H1 (cell line): ENCODE measurements around the gene ACSF2. TPM values are rescaled to one million over a fixed set of nuclear protein-coding genes. Genes with fewer than 3 reads are reported as not detected.

Experiments
- CTCF ChIA-PET: fragments of 300-600 bp; sonication (Branson Sonifier 250); formaldehyde crosslinking; loops from one replicate; lab custom pipeline; 2021; ENCODE audit not compliant: partially characterized antibody; lab: Charles Lee
- POLR2A ChIA-PET: fragments of 300-600 bp; sonication (Branson Sonifier 250); formaldehyde crosslinking; loops from one replicate; lab custom pipeline; 2021; ENCODE audit warnings: inconsistent platforms; ENCODE audit not compliant: partially characterized antibody; lab: Charles Lee
- DNase-seq, 2 experiments: peaks; one replicate each; pipeline versions ENCODE4 v3.0.0 to v3.0.0-alpha.2; 2010 to 2022; ENCODE audit warnings: low spot score in 2 of 2, low read depth in 1 of 2, mixed read lengths in 1 of 2
- FAIRE-seq: peaks from 2 replicates; lab custom pipeline; 2011; peaks lifted over from hg19 to GRCh38; lab: Jason Lieb, UNC
- H2AFZ ChIP-seq: 2 replicates; pipeline ENCODE4 v1.8.1; 2012; ENCODE audit warnings: low read length, inconsistent platforms
- H2AK5ac ChIP-seq: 2 replicates; pipeline ENCODE4 v1.6.1; 2013; ENCODE audit warnings: low read depth, low read length
- H2BK120ac ChIP-seq: replicated peaks from 2 replicates; pipeline ENCODE3; 2013; ENCODE audit warnings: low read depth, low read length, inconsistent platforms
- H2BK12ac ChIP-seq: 2 replicates; pipeline ENCODE4 v1.6.1; 2013; ENCODE audit warnings: low read depth, low read length
- H2BK15ac ChIP-seq: 2 replicates; pipeline ENCODE4 v1.6.1; 2013; ENCODE audit warnings: low read length
- H2BK20ac ChIP-seq: 2 replicates; pipeline ENCODE4 v1.6.1; 2013; ENCODE audit warnings: low read length
- H2BK5ac ChIP-seq: 2 replicates; pipeline ENCODE4 v1.6.1; 2013; ENCODE audit warnings: low read depth, low read length
- H3K14ac ChIP-seq: 2 replicates; pipeline ENCODE4 v1.6.1; 2013; ENCODE audit warnings: inconsistent platforms; ENCODE audit not compliant: insufficient read length
- H3K18ac ChIP-seq: 2 replicates; pipeline ENCODE4 v1.6.1; 2013; ENCODE audit warnings: low read length; ENCODE audit errors: extremely low read depth
- H3K23ac ChIP-seq: 2 replicates; pipeline ENCODE4 v1.6.1; 2013; ENCODE audit warnings: inconsistent platforms; ENCODE audit not compliant: insufficient read length
- H3K23me2 ChIP-seq: 2 replicates; pipeline ENCODE4 v1.6.1; 2013; ENCODE audit warnings: low read depth, low read length
- H3K27ac ChIP-seq: 2 replicates; pipeline ENCODE4 v1.6.1; 2011; ENCODE audit warnings: low read depth, low read length, inconsistent platforms
- H3K27me3 ChIP-seq, 4 experiments: replicated peaks in 1 of 4; 1 replicate in 1 of 4; 2 replicates in 3 of 4; pipeline versions ENCODE4 v1.6.1 to v1.8.1; 2011 to 2013; ENCODE audit warnings: low read length in 3 of 4, mild to moderate bottlenecking in 3 of 4, inconsistent platforms in 2 of 4, mixed read lengths in 2 of 4, moderate library complexity in 1 of 4; ENCODE audit not compliant: control insufficient read depth in 3 of 4, insufficient read depth in 3 of 4; ENCODE audit errors: extremely low read depth in 1 of 4
- H3K36me3 ChIP-seq, 4 experiments: 2 replicates each; pipeline versions ENCODE4 v1.6.1 to v1.8.1; 2011 to 2013; ENCODE audit warnings: mild to moderate bottlenecking in 4 of 4, low read length in 3 of 4, moderate library complexity in 2 of 4, control low read depth in 1 of 4, inconsistent platforms in 1 of 4; ENCODE audit not compliant: insufficient read depth in 4 of 4, control insufficient read depth in 2 of 4
- H3K4ac ChIP-seq: replicated peaks from 2 replicates; pipeline ENCODE3; 2013; ENCODE audit warnings: low read length, low read depth, mixed read lengths, inconsistent platforms; ENCODE audit not compliant: insufficient read length
- H3K4me1 ChIP-seq, 4 experiments: replicated peaks in 1 of 4; 1 replicate in 1 of 4; 2 replicates in 3 of 4; pipeline versions ENCODE4 v1.6.1 to v1.8.1; 2011 to 2013; ENCODE audit warnings: low read length in 3 of 4, inconsistent platforms in 2 of 4, mixed read lengths in 1 of 4; ENCODE audit not compliant: insufficient read depth in 4 of 4, control insufficient read depth in 3 of 4
- H3K4me2 ChIP-seq, 2 experiments: 2 replicates each; pipeline versions ENCODE4 v1.6.1 to v1.8.1; 2011 to 2013; ENCODE audit warnings: low read depth in 2 of 2, low read length in 2 of 2, control low read depth in 1 of 2, inconsistent platforms in 1 of 2, mild to moderate bottlenecking in 1 of 2; ENCODE audit not compliant: insufficient read depth in 1 of 2
- H3K4me3 ChIP-seq, 4 experiments: fragments of 200-600, 300-600 bp in 1 of 4; sonication (generic), shearing (Covaris generic), sonication (Bioruptor Twin) in 1 of 4; 2 replicates each; pipeline versions ENCODE4 v1.5.1 to v1.8.1; 2011 to 2016; ENCODE audit warnings: low read length in 4 of 4, low read depth in 3 of 4, control low read depth in 2 of 4, inconsistent platforms in 2 of 4, mild to moderate bottlenecking in 2 of 4, mixed read lengths in 1 of 4, moderate library complexity in 1 of 4; ENCODE audit not compliant: insufficient read depth in 2 of 4; ENCODE audit errors: extremely low read depth in 1 of 4
- H3K56ac ChIP-seq: replicated peaks from 2 replicates; pipeline ENCODE3; 2013; ENCODE audit warnings: low read depth, mild to moderate bottlenecking, mixed read lengths, low read length, inconsistent platforms; ENCODE audit not compliant: insufficient read length
- H3K79me1 ChIP-seq: 2 replicates; pipeline ENCODE4 v1.6.1; 2013; ENCODE audit warnings: low read depth, low read length, control low read depth
- H3K79me2 ChIP-seq, 2 experiments: 2 replicates each; pipeline versions ENCODE4 v1.6.1 to v1.8.1; 2012 to 2013; ENCODE audit warnings: low read length in 2 of 2, mild to moderate bottlenecking in 2 of 2, inconsistent platforms in 1 of 2; ENCODE audit not compliant: insufficient read depth in 2 of 2, control insufficient read depth in 1 of 2
- H3K9ac ChIP-seq, 4 experiments: replicated peaks in 1 of 4; 1 replicate in 1 of 4; 2 replicates in 3 of 4; pipeline versions ENCODE4 v1.6.1 to v1.8.1; 2011 to 2013; ENCODE audit warnings: low read depth in 3 of 4, low read length in 3 of 4, control low read depth in 2 of 4, mild to moderate bottlenecking in 2 of 4, moderate library complexity in 2 of 4, inconsistent platforms in 1 of 4; ENCODE audit errors: extremely low read depth in 1 of 4
- H3K9me3 ChIP-seq, 2 experiments: 2 replicates each; pipeline versions ENCODE4 v1.6.1 to v1.8.1; 2012 to 2013; ENCODE audit warnings: mild to moderate bottlenecking in 2 of 2, moderate library complexity in 2 of 2, control low read depth in 1 of 2, inconsistent platforms in 1 of 2, low read depth in 1 of 2, low read length in 1 of 2, mixed read lengths in 1 of 2; ENCODE audit not compliant: insufficient read depth in 2 of 2
- H4K20me1 ChIP-seq, 2 experiments: replicated peaks in 1 of 2; 2 replicates each; pipeline versions ENCODE3 to v1.8.1; 2011 to 2013; ENCODE audit warnings: inconsistent platforms in 2 of 2, low read length in 2 of 2, mild to moderate bottlenecking in 1 of 2; ENCODE audit not compliant: insufficient read depth in 2 of 2, control insufficient read depth in 1 of 2
- H4K5ac ChIP-seq: 2 replicates; pipeline ENCODE4 v1.6.1; 2013; ENCODE audit warnings: low read length, low read depth, mixed read lengths, inconsistent platforms; ENCODE audit not compliant: insufficient read length
- H4K8ac ChIP-seq: 2 replicates; pipeline ENCODE4 v1.8.0; 2013; ENCODE audit warnings: mild to moderate bottlenecking, moderate library complexity, low read length, inconsistent platforms; ENCODE audit not compliant: insufficient read depth; ENCODE audit errors: extremely low read depth
- H4K91ac ChIP-seq: replicated peaks from 2 replicates; pipeline ENCODE3; 2013; ENCODE audit warnings: low read length, mixed read lengths, inconsistent platforms; ENCODE audit not compliant: insufficient read length
- BRCA1 ChIP-seq: IDR thresholded peaks from 2 replicates; pipeline ENCODE4 v1.6.1; 2012; ENCODE audit warnings: low read depth, low read length, improper control_type of control experiment
- CREB1 ChIP-seq: IDR thresholded peaks from 2 replicates; pipeline ENCODE4 v1.6.1; 2012; ENCODE audit warnings: inconsistent platforms
- CTCF ChIP-seq, 3 experiments: IDR thresholded peaks; 1 replicate in 2 of 3; 2 replicates in 1 of 3; pipeline versions ENCODE4 v1.5.1 to v1.6.1; 2011; ENCODE audit warnings: low read length in 3 of 3, mild to moderate bottlenecking in 3 of 3, inconsistent platforms in 2 of 3, low read depth in 1 of 3, moderate library complexity in 1 of 3; ENCODE audit not compliant: insufficient read depth in 1 of 3; ENCODE audit errors: control extremely low read depth in 1 of 3
- NANOG ChIP-seq: IDR thresholded peaks from 2 replicates; pipeline ENCODE4 v1.6.1; 2011; ENCODE audit warnings: low read length, low read depth, mild to moderate bottlenecking, inconsistent platforms; ENCODE audit not compliant: insufficient read depth, poor library complexity, severe bottlenecking
- PHF8 ChIP-seq: fragments of 200-600 bp; sonication (generic); conservative IDR thresholded peaks from 2 replicates; pipeline ENCODE4 v1.7.1; 2012; ENCODE audit warnings: low read depth, mild to moderate bottlenecking, inconsistent platforms, low read length, moderate library complexity
- RAD21 ChIP-seq, 2 experiments: IDR thresholded peaks in 1 of 2; conservative IDR thresholded peaks in 1 of 2; 2 replicates each; pipeline ENCODE4 v1.6.1; 2011; ENCODE audit warnings: low read depth in 2 of 2, low read length in 2 of 2, improper control_type of control experiment in 1 of 2, inconsistent platforms in 1 of 2, mild to moderate bottlenecking in 1 of 2, moderate library complexity in 1 of 2
- SIRT6 ChIP-seq: IDR thresholded peaks from one replicate; pipeline ENCODE4 v1.7.1; 2012; ENCODE audit warnings: low read length, inconsistent platforms
- SIX5 ChIP-seq: IDR thresholded peaks from 2 replicates; pipeline ENCODE4 v1.6.1; 2011; ENCODE audit warnings: mild to moderate bottlenecking, low read depth, low read length
- WGBS, 2 experiments: shearing (Covaris generic) in 1 of 2; methylation state at CpG; one replicate each; pipeline versions ENCODE4 v1.1.6 to v1.1.7; 2013 to 2015; ENCODE audit warnings: low lambda C conversion rate in 2 of 2, mixed read lengths in 2 of 2, inconsistent platforms in 1 of 2, low coverage in 1 of 2, missing lambda C conversion rate in 1 of 2; ENCODE audit not compliant: insufficient replicate concordance in 2 of 2, insufficient coverage in 1 of 2, insufficient read length in 1 of 2; ENCODE audit errors: extremely low coverage in 1 of 2, missing lambda C conversion rate in 1 of 2; 5-methylcytosine and 5-hydroxymethylcytosine counted together
- polyA plus RNA-seq, 7 experiments: library from polyadenylated mRNA; depleted of rRNA in 3 of 7; stranded (reverse) in 5 of 7; unstranded in 2 of 7; fragments of >200 nt in 5 of 7; fragments of 200-250 nt in 2 of 7; gene quantifications; 1 replicate in 5 of 7; 2 replicates in 1 of 7; 4 replicates in 1 of 7; pipeline versions ENCODE4 v1.2.1 to v1.2.3, GENCODE V29; 2011 to 2013; ENCODE audit warnings: missing spikeins in 2 of 7, mixed read lengths in 2 of 7
- total RNA-seq: library from RNA; stranded (reverse); fragmentation: NEBNext Ultra II Directional; extraction: Animal tissue kit (Norgen Biotek cat#: 25700); gene quantifications from 2 replicates; pipeline ENCODE4 v1.2.1, GENCODE V29; 2021

ACSF2 gene
- total and polyA plus RNA-seq, 2 of the 8 experiments (the other 6 are each of a cell fraction or from before 2014, with no cell fraction given) = 14.5 to 16.3 TPM

GRCh38 chr17:50389534-50389933 is 36.5 kb upstream of the ACSF2 start:
- H3K79me2 ChIP-seq = 0 out of 4 replicates have a peak, but pooled peaks cover 0 to 2% of the 10 kb centered on the region in 2 experiments
- TF ChIP-seq SIX5 (no peak), CTCF (IDR thresholded peaks at IDR 0.05; ENCODE audit: control extremely low read depth in 1 of 3, insufficient read depth in 1 of 3, low read depth in 1 of 3, low read length in 3 of 3) (no peak), PHF8 (no peak), NANOG (no peak), CREB1 (no peak), BRCA1 (no peak), RAD21 (IDR thresholded peaks at IDR 0.05 in 1 of 2, conservative IDR thresholded peaks at IDR 0.05 in 1 of 2; ENCODE audit: low read depth in 2 of 2, low read length in 2 of 2) (no peak), SIRT6 (no peak)
- H2BK20ac ChIP-seq = no peak overlapping the region
- ChIA-PET CTCF (interaction anchor here (0.6 to 3.5 kb wide), 4 partner anchors 8 to 28 kb away, joined by 3 to 30 read pairs (median 8); partner anchors contain the start of gene LRRC59), POLR2A (interaction anchor here (1.1 to 27.4 kb wide), 4 partner anchors 8 to 43 kb away, joined by 3 to 313 read pairs (median 6); partner anchors contain the start of genes EME1, LRRC59, MRPL27 and XYLT2)
- no peak overlapping the region for H3K18ac ChIP-seq
- 95% methylated on average over 6 of the region's 6 CpGs; no CpG with 5 or more reads in 1 of the 2 experiments for WGBS, 2 experiments
- no peak overlapping the region for H3K4me3 ChIP-seq
- H3K9ac ChIP-seq = no peak overlapping the region
- no peak overlapping the region for H3K4ac ChIP-seq
- no peaks in the 10 kb centered on the region for H3K4me1 ChIP-seq
- H4K8ac ChIP-seq = no peak overlapping the region
- H3K4me2 ChIP-seq = no peak overlapping the region
- no peak overlapping the region for H4K5ac ChIP-seq
- no peak overlapping the region for H2BK12ac ChIP-seq
- no peaks in the 10 kb centered on the region for H3K27me3 ChIP-seq
- no peaks in the 10 kb centered on the region for H3K23me2 ChIP-seq
- H3K36me3 ChIP-seq = peaks cover 48 to 87% (median 82%) of the 10 kb centered on the region in 4 experiments
- H3K79me1 ChIP-seq = no peaks in the 10 kb centered on the region
- H3K23ac ChIP-seq = no peak overlapping the region
- H3K27ac ChIP-seq = no peak overlapping the region
- H2AFZ ChIP-seq = no peak overlapping the region
- H2BK15ac ChIP-seq = no peak overlapping the region
- no peak overlapping the region for H3K56ac ChIP-seq
- H2AK5ac ChIP-seq = no peak overlapping the region
- H2BK5ac ChIP-seq = no peak overlapping the region
- H4K91ac ChIP-seq = no peak overlapping the region
- FAIRE-seq (no peak), DNase-seq (no peak)
- H3K9me3 ChIP-seq = no peaks in the 10 kb centered on the region
- H2BK120ac ChIP-seq = no peak overlapping the region
- no peak overlapping the region for H3K14ac ChIP-seq
- peaks cover 4 to 13% of the 10 kb centered on the region in 2 experiments for H4K20me1 ChIP-seq
